Tibial artery (tissue), 4 donors: ENCODE data around the gene CCSER1.

Source experiments
- DNase-seq, 2 donors: peaks; one replicate each; pipeline ENCODE4 v3.0.0-alpha.2; 2019
- H3K27ac ChIP-seq, 2 donors: fragments of 200-600 bp; sonication (generic) in 1 of 2; 1 replicate in 1 of 2; 2 replicates in 1 of 2; pipeline ENCODE4 v1.5.1; 2018 to 2019; ENCODE audit warnings: mild to moderate bottlenecking in 1 of 2
- H3K27me3 ChIP-seq, 2 donors: fragments of 200-600 bp; sonication (generic) in 1 of 2; one replicate each; pipeline versions ENCODE4 v1.5.1 to v1.6.0; 2016 to 2019
- H3K36me3 ChIP-seq, 3 donors: fragments of 200-600 bp; sonication (generic) in 2 of 3; one replicate each; pipeline ENCODE4 v1.5.1; 2016 to 2019; ENCODE audit warnings: mild to moderate bottlenecking in 2 of 3
- H3K4me1 ChIP-seq, 4 donors: fragments of 200-600 bp; sonication (generic) in 2 of 4; 1 replicate in 3 of 4; 2 replicates in 1 of 4; pipeline ENCODE4 v1.5.1; 2016 to 2019
- H3K4me3 ChIP-seq, 2 donors: fragments of 200-600 bp; sonication (generic) in 1 of 2; 1 replicate in 1 of 2; 2 replicates in 1 of 2; pipeline ENCODE4 v1.5.1; 2018 to 2019; ENCODE audit warnings: mild to moderate bottlenecking in 2 of 2
- H3K9me3 ChIP-seq, 3 donors: fragments of 200-600 bp; sonication (generic) in 1 of 3; one replicate each; pipeline ENCODE4 v1.5.1; 2016 to 2019
- CTCF ChIP-seq, 2 experiments: fragments of 200-600 bp in 1 of 2; fragments of 450-650 bp in 1 of 2; IDR thresholded peaks; one replicate each; pipeline ENCODE4 v1.5.1; 2017 to 2019; ENCODE audit warnings: antibody characterized with exemption in 2 of 2, mild to moderate bottlenecking in 1 of 2, moderate library complexity in 1 of 2
- intact Hi-C: fragments of 100-400 bp; cut with DNase I; formaldehyde crosslinking; loops from one replicate; pipeline ENCODE4 v1.15.0; 2023; ENCODE audit warnings: low total_unique reads

The CCSER1 gene

GRCh38 chr4:91064157-91064853 lies 937.1 kb downstream of the CCSER1 start:
- Histone ChIP-seq H3K4me3 (no peak overlapping the region), H3K27me3 (no peaks in the 10 kb centered on the region), H3K36me3 (no peaks in the 10 kb centered on the region), H3K9me3 (no peaks in the 10 kb centered on the region), H3K27ac (no peak overlapping the region), H3K4me1 (no peaks in the 10 kb centered on the region)
- intact Hi-C loops, result no loop called here
- DNase-seq, result no peak
- TF ChIP-seq CTCF (IDR thresholded peaks at IDR 0.05), result no peak

- H3K4me1 ChIP-seq, result no peaks in the 10 kb centered on the region
- H3K27ac ChIP-seq, result no peak overlapping the region
- DNase-seq, result no peak
- H3K27me3 ChIP-seq, result no peaks in the 10 kb centered on the region
- H3K36me3 ChIP-seq, result no peaks in the 10 kb centered on the region
- H3K4me3 ChIP-seq, result no peak overlapping the region
- no peak for TF ChIP-seq CTCF (IDR thresholded peaks at IDR 0.05)
- intact Hi-C loops, result no loop called here
- H3K9me3 ChIP-seq, result no peaks in the 10 kb centered on the region
Measured at GRCh38 chr4:91065117-91065516, 937.9 kb downstream of the CCSER1 start.

DNA sequence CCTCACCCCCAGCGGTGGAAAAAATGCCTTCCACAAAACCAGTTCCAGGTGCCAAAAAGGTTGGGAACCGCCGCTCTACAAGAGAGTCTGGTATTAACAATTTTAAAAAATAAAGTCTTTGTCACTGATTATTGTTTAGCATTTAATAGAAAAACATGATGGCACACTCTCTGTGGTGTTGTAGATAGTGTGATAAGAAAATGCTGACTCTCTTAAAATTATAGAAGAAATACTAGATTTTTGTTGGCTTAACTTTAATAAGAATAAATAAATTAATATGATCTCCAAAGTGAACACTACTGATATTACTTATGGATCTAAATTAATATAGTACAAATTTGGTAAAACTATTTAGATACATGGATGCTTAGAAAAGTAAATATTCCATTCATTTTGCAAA lies 943.5 kb downstream of the CCSER1 start:
- Histone ChIP-seq H3K4me1 (no peaks in the 10 kb centered on the region), H3K9me3 (no peaks in the 10 kb centered on the region), H3K27me3 (no peaks in the 10 kb centered on the region), H3K36me3 (no peaks in the 10 kb centered on the region), H3K4me3 (no peak overlapping the region), H3K27ac (no peak overlapping the region)
- intact Hi-C loops, result no loop called here
- DNase-seq, result no peak
- TF ChIP-seq CTCF (IDR thresholded peaks at IDR 0.05), result no peak

GRCh38 chr4:91076147-91076546 lies 949.0 kb downstream of the CCSER1 start:
- intact Hi-C loops, result no loop called here
- H3K27ac ChIP-seq, result no peak overlapping the region
- H3K9me3 ChIP-seq, result peaks cover 0 to 13% (median 9%) of the 10 kb centered on the region in 3 donors
- no peak for DNase-seq
- TF ChIP-seq CTCF (IDR thresholded peaks at IDR 0.05), result no peak
- H3K36me3 ChIP-seq, result no peaks in the 10 kb centered on the region
- H3K27me3 ChIP-seq, result no peaks in the 10 kb centered on the region
- no peaks in the 10 kb centered on the region for H3K4me1 ChIP-seq
- H3K4me3 ChIP-seq, result no peak overlapping the region

GRCh38 chr4:91085961-91086360 lies 958.8 kb downstream of the CCSER1 start:
- intact Hi-C loops, result no loop called here
- Histone ChIP-seq H3K27me3 (no peaks in the 10 kb centered on the region), H3K4me3 (no peak overlapping the region), H3K36me3 (no peaks in the 10 kb centered on the region), H3K27ac (no peak overlapping the region), H3K4me1 (no peaks in the 10 kb centered on the region), H3K9me3 (no peaks in the 10 kb centered on the region)
- no peak for DNase-seq
- no peak for TF ChIP-seq CTCF (IDR thresholded peaks at IDR 0.05)

- Histone ChIP-seq H3K36me3 (no peaks in the 10 kb centered on the region), H3K4me3 (no peak overlapping the region), H3K27ac (no peak overlapping the region), H3K9me3 (no peaks in the 10 kb centered on the region), H3K27me3 (no peaks in the 10 kb centered on the region), H3K4me1 (no peaks in the 10 kb centered on the region)
- DNase-seq, result no peak
- no peak for TF ChIP-seq CTCF (IDR thresholded peaks at IDR 0.05)
- intact Hi-C loops, result no loop called here
Measured at GRCh38 chr4:91087743-91088142, 960.5 kb downstream of the CCSER1 start.
